ENCODE data around the gene NCAM2. TPM values are rescaled to one million over a fixed set of nuclear protein-coding genes. Genes with fewer than 3 reads are reported as not detected.
"Not testable (repeated sequence)": the region's sequence is repeated elsewhere in the genome, so short reads cannot be mapped to it uniquely, and the experiment has no call there.

The NCAM2 gene
- total RNA-seq, 1 donor from 2014 or later = not detected

DNA sequence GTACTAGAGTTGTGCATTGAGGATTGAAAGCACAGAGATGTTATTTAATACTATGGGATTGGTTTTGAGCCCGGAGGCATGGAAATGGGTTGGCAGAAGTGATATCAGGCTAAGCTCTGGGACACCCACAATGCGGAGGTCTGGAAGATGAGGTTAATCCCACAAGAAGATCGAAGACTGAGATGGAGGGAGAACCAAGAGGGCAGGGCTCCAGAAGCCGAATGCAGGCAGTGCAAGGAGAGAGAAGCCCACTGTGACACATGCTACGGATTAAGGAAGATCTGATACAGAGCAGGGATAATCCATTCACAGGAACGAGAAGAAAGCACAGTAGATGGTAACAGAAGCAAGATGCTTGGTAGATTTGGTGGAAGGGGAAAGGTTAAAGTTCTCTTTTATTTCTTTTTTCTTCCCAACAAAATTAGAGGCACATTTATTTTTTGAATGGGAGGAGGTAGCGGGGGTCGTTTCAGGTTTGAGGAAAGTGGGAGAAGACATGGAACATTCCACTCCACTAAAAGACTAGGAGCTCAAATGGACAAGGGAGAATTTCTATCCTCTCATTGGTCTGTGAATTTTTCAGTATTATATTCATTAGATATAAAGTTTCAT lies 113.2 kb downstream of the NCAM2 start:
- no peak for ATAC-seq

DNA sequence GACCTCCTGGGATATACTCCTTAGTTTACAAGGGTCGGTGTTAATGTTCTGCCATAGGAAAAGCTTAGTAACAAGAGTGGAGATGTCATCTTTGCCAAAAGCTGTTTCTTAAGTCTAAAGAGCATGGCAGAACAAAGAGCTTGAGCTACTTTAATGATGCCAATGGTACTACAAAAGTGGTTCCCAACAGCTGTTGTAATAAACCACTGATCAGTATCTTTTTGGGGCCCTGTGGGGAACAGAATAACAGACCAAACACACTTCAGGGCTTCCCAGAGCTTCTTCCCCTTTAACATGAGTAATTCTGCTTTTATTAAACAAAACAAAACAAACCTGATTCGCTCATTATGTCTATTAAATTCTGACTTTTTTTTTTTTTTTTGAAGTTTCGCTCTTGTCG lies 116.3 kb downstream of the NCAM2 start:
- no peak for ATAC-seq

DNA sequence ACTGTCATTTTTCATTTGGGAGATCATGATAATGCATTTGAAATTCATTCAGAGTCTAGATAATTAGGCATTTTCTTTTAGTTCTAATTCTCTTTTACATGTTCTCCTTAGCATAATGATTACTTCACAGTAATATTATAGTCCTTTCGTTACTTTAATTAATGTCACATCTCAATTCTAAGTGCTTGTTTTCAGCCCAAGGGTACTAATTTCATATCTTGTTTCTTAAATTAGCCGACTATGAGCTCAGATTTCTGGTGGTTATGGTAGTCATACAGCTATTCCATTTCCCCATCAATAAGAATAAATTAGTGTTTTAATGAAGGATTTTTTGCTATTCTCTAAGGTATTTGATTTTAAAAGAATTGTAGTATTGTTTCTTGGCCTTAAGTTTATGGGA lies 120.9 kb downstream of the NCAM2 start:
- no peak for ATAC-seq

DNA sequence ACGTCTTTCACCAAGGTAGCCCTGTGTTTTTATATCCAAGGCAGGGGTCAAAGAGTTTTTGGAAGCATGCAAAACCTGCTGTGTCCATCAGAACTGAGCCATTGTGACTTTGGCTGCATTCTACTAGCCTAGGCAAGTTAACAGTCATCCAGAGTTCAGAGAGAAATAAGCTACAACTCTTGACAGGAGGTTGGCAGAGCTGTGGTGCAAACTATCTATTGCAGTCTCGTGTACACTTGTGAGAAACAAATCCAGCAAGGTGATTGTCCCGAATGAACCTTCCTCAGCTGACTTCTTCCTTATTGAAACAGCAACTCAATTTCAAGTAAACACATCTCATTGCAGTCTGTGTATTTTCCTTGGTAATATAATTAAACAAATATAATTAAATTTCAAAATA lies 124.5 kb downstream of the NCAM2 start:
- ATAC-seq = no peak

DNA sequence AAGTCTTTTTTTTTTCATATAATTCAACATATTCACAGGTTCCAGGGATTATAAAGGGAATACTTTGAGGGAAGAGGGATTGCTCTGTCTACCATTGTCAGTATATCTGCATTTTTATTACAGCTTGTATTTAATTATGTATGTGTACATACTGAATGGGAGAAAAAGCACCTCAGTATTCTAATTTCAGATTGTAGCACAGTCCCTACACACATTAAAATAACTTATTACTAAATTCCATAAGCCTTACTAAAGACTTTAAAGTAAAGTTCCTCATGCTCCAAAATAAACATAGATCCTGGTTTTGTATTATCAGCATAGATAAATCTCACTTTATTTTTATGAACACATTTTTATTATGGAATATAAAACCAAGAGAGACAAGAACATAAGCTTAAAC lies 134.2 kb downstream of the NCAM2 start:
- ATAC-seq = no peak

DNA sequence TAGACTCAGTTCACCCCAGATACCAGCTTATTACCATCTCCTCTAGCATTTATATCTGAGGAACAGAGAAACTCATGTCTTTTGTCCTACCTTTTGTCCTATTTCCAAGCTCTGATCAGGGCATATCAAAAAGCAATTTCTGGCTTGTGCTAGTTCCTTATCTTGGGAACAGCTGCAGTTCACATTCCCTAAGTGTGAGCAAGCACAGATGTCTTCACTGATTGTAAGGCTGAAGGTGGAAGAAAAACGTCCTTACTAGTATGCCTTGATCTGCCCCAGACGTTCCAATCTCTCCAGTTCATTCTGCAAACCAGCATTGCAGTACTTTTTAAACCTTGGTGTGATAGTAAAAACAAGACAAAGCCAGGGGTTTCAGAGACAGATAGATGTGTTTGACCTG lies 139.8 kb downstream of the NCAM2 start:
- no peak for ATAC-seq

DNA sequence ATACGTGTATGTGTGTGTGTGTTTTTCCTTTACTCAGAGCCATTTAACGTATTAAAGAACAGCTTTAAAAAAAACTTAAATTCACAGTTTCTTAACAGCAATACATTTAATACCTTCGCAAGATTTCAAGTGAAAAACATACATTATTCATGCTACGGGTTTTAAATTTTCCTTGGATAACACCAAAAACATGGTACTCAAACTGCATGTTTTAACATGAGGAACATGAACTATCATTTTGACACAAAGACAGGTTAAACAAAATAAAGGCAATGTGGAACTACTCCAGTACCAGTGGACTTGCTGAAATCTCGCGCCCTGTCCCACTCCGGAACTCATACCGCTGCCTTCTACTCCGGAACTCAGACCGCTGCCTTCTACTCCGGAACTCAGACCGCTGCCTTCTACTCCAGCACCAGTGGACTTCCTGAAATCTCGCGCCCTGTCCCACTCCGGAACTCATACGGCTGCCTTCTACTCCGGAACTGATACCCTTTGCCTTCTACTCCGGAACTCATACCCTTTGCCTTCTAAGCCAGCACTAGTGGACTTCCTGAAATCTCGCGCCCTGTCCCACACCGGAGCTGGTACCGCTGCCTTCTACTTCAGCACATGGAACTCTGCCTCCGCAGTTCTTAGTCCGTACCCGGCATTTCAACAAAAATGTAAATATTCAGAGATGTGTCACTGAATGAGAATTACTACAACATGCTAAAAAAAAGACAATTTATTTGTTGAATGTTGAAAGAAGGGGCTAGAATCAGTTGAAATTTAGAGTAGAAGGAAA lies 148.6 kb downstream of the NCAM2 start:
- no peak for ATAC-seq

DNA sequence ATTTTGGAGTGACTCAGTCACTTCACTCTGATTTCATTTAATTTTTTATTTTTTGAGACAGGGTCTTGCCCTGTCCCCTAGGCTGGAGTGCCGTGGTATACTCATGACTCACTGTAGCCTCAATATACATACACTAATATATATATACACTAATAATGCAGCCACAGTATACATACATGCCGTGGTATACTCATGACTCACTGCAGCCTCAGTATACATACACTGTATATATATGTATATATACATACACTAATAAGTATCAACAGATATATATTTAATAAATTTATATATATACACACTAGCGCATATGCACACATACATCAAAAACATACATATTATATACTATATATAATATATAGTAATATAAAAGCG lies 149.2 kb downstream of the NCAM2 start:
- no peak for ATAC-seq

DNA sequence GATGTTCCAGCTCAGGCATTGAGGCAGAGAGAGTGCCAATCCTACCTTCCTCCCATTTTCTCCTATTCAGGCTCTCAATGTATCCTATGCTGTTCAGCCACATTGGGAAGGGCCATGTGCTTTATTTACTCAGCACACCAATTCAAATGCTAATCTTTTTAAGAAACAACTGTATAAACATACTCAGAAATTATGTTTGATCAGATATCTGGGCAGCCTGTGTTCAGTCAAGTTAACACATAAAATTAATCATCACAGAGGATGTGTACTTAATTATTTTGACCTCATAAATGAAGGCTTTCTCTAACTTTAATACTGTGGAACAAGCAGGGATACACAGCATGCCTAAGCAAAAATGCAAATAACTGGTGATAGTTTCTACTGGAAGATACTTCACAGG lies 149.8 kb downstream of the NCAM2 start:
- no peak for ATAC-seq

DNA sequence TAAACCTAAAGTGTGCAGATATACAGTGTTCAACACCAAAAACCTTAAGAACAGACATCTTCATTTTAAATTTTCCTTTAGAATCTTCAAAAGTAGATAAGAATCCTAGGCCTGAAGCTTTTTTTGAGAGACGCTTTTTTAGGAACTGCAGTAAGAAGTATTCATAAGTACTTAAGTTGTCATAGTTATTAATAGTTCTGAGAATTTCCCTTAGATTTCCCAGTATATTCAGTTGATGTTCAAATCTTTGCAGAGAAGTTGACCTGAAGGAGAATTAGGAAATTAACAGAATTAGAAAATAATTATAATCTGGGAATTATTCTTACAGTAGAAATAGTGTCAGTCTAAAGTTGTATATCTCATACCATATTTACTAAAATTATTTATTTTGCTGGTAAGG lies 150.3 kb downstream of the NCAM2 start:
- no peak for ATAC-seq

DNA sequence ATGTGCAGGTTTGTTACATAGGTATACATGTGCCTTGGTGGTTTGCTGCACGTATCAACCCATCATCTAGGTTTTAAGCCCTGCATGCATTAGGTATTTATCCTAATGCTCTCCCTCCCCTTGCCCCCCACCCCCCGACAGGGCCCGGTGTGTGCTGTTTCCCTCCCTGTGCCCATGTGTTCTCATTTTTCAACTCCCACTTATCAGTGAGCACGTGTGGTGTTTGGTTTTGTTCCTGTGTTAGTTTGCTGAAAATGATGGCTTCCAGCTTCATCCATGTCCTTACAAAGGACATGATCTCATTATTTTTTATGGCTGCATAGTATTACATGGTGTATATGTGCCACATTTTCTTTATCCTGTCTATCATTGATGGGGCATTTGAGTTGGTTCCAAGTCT lies 151.2 kb downstream of the NCAM2 start:
- ATAC-seq = not testable (repeated sequence)

DNA sequence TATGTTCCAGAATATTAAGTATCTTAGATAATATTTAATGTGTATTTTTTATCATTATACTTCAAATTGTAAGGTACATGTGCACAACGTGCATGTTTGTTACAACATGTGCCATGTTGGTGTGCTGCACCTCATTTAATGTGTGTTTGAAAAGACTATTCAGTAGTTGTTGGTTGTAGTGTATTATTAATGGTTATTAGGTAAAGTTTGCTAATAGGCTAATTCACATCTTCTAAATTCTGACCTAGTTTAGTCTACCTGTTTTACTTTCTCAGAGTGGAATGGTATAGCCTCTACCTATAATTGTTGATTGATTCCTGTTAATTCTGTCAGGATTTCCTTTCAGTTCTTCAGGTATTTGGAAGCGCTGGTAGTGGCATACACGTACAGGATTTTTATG lies 153.0 kb downstream of the NCAM2 start:
- ATAC-seq = no peak

DNA sequence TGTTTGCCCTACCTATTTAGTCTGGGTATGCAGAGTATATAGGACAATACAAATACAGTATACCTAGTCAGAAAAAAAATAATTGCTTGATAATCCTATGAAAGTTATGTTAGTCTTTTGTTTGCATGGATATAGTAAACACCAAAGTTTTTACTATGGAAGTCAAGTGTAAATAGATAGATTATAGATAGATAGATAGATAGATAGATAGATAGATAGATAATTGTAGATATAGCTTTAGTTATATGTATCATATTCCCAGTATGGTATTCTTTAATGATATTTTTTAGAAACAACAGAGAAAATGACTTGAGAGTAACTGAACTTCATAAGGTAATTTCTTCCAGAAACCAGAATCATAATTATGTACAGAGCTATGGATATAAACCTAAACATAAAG lies 158.2 kb downstream of the NCAM2 start:
- no peak for ATAC-seq

DNA sequence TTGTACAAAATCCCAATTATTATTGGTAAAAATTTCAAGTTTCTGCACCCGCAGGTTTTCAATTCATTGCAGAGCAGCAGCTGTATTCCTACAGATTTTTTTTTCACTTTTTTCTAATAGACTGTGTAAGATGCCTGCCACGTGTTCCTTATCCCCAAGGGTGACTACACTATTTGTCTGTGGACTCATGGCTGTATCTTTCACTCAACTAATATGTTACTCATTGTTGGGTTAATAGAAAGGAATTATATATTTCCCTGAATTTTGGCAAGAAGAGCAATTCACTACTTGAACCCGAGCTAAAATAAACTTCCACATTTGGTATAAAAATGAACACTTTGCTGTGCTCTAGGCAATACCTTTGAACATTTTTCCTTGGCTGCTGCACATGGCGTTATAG lies 158.7 kb downstream of the NCAM2 start:
- ATAC-seq = no peak

DNA sequence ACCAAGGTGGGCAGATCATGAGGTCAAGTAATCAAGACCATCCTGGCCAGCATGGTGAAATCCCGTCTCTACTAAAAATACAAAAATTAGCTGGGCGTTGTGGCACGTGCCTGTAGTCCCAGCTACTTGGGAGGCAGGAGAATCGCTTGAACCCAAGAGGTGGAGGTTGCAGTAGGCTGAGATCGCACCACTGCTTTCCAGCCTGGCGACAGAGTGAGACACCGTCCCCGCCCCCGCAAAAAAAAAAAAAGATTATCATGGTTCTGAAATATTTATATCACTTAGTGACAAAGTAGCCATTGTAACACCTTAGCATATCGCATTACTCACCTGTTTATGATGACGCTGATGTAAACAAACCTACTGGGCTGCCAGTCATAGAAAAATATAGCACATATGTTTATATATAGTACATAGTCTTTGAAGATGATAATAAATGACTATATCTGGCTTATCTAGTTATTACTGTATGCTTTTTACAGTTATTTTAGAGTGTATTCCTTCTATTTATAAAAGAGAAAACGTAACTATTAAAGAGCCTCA lies 160.2 kb downstream of the NCAM2 start:
- no peak for ATAC-seq

DNA sequence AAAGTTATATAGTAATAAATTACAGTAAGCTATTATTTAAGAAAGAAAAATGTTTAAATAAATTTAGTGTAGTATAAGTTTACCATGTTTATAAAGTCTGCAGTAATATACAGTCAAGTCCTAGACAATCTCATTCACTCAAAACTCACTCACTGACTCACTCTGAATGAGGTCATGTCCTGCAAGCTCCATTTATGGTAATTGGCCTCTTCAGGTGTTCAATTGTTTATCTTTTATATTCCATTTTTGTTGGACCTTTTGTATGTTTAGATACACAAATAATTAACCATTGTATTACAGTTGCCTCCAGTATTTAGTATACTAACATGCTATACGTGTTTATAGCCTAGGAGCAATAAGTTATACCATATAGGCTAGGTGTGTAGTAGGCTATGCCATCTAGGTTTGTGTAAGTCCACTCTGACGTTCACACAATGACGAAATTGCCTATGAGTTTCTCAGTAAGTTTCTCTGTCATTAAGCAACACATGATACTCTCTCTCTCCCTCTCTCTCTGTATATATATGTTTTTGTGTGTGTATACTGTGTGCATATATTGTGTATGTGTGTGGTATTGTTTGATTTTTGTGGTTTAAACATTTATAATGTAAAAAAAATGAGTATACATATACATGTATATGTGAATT lies 161.2 kb downstream of the NCAM2 start:
- no peak for ATAC-seq

DNA sequence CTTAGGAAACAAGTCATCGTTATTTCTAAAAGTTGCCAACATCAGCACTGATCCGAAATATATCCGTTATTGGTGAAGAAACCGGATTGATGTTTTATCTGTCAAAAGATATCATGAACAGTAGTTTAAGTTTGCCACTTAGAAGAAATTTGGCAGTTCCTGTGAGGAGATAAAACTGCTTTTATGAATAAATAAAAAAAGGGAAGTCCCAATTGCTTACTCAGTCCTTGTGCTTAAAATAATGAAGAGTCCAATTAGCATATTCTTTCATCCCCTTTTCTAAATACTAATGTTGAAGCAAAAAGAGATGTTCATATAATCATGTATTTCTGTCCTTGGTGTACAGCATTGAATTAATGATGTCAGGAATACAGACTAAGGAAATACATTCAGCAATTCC lies 164.6 kb downstream of the NCAM2 start:
- no peak for ATAC-seq

DNA sequence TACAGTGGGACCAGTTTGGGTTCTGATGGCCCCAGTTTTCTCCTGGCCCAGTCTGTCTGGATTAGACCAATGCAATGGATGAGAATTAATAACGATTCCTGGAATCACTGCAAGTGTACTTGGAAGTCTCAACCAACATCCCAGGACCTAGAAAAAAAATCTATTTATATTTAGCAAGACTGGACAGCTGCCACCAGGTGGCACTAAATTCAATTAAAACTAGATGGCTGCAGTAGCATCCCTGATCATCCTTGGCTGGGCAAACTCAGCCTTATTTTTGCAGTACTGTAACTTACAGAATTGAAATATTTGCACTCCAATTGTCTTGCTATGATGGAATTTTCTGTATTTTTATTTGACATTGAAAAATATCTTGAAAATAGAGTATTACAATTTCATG lies 165.7 kb downstream of the NCAM2 start:
- no peak for ATAC-seq

DNA sequence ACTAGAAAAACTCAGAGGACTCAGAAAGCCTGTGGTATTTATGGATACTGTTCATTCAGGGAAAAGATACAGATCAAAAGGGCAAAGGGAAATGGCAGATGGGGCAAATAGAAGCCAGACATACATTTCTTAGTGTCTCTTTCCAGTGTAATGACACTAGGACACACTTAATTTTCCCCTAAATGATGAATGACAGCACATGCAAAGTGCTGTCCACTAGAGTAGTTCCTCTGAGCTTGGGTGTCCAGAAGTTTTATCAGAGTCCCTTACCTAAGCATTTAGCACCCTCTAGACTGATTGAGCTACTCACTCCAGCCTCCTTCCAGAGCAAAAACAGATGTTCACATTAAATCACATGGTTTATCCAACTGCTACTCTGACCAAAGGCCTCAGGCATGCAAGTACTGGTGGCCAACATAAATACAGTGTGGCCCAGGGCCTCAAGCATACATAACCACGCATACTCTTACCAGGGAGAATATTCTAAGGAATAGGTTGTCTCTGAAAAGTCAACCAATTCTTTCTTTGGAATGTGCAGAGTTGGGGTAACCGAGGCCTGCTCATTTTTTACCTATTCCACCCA lies 166.9 kb downstream of the NCAM2 start:
- ATAC-seq = no peak

DNA sequence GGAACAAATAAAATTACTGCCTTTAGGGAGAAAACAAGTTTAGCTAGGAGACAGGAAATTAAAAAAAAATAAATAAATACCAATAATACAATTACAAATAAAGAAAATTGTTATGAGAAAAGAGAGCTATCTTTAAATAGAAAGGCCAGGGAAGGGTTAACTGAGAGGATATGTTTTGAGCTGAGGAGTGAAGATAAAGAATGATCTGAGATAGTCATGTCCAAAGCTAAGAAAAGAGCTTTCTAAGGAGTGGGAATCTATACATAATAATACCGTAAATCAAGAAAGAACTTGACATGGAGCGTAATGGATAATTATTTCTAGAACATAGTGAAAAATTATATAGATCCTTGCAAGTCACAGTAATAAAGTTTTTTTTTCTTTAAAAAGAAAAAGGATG lies 176.5 kb downstream of the NCAM2 start:
- ATAC-seq = no peak

DNA sequence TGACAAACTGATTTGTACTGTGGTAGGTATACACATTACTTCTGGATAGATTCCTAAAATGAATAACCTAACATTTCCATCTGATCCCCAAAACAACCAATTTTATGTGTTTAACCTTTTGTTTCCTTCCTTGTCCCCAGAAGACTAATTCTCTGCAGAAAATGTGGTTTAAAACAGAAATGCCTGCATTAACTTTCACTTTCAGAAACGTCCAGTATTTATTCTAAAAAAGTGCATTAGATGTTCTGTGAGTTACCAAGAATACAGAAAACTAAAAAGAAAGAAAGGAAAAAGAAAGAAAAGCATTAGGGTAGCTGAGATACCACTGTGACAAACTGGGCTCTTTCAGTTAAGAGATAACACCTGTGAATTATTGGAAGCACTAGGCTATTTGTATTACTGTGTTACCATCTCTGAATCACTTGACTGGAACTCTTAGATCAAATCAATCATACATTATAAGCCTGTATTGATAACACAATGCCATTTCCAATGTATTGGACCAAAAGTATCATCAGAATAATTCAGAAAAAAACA lies 177.7 kb downstream of the NCAM2 start:
- ATAC-seq = no peak

DNA sequence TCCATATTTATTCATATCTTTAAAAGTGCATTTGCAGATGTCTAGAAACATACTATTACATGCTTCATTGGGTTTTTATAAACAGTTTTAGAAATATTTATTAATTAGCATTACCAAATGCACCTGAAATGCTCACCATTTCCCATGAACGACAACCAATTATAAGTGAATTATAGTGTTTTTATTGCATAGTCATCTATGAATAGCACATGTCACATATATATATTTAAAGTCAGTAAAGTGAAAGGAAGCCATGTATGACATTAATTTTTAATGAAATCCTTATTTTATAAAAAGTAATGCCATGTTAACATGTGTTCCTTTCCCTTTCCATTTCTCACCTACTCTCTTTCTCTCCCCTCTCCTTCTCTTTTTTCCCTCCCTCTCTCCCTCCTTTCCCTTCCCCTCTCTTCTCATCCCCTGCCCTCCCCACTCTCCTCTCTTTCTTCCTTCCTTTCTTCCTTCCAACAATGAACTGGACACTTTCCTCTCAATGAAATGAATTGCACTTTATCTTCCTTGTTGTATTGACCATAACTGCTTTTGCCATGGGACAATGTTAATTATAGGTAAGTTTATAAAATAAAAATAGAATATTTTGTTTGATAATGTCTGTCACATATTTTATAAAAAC lies 179.3 kb downstream of the NCAM2 start:
- ATAC-seq = no peak
